GM12878 (cell line): ENCODE data around the gene NCR3LG1.

ENCODE experiments used
- ATF3 ChIP-seq: IDR thresholded peaks from 2 replicates; pipeline ENCODE4 v1.6.1; 2011; ENCODE audit warnings: low read depth, mild to moderate bottlenecking, low read length, moderate library complexity, borderline replicate concordance; ENCODE audit errors: extremely low read depth
- CTCF ChIP-seq, 3 experiments: IDR thresholded peaks in 2 of 3; conservative IDR thresholded peaks in 1 of 3; 2 replicates each; pipeline ENCODE4 v1.5.1; 2011; ENCODE audit warnings: low read depth in 3 of 3, low read length in 3 of 3, mild to moderate bottlenecking in 3 of 3, control low read depth in 2 of 3, moderate library complexity in 2 of 3, inconsistent platforms in 1 of 3, mixed read lengths in 1 of 3; ENCODE audit not compliant: control insufficient read depth in 2 of 3, insufficient read depth in 1 of 3; ENCODE audit errors: extremely low read depth in 1 of 3
- EP300 ChIP-seq, 2 experiments: fragments of 150-350 bp in 1 of 2; IDR thresholded peaks; 2 replicates each; pipeline ENCODE4 v1.6.1; 2011 to 2012; ENCODE audit warnings: low read depth in 2 of 2, low read length in 2 of 2, borderline replicate concordance in 1 of 2, improper control_type of control experiment in 1 of 2, inconsistent platforms in 1 of 2; ENCODE audit not compliant: control insufficient read depth in 1 of 2
- YY1 ChIP-seq: IDR thresholded peaks from 2 replicates; pipeline ENCODE4 v1.6.1; 2011; ENCODE audit warnings: low read depth, mild to moderate bottlenecking, low read length

- no peak for TF ChIP-seq YY1
- TF ChIP-seq EP300 (IDR thresholded peaks at IDR 0.05; ENCODE audit: borderline replicate concordance in 1 of 2, control insufficient read depth in 1 of 2, low read depth in 2 of 2, low read length in 2 of 2) = no peak
- TF ChIP-seq ATF3 = no peak
- no peak for TF ChIP-seq CTCF (IDR thresholded peaks at IDR 0.05 in 2 of 3, conservative IDR thresholded peaks at IDR 0.05 in 1 of 3; ENCODE audit: control insufficient read depth in 2 of 3, extremely low read depth in 1 of 3, insufficient read depth in 1 of 3, low read depth in 3 of 3, low read length in 3 of 3)
These were observed 17.0 kb downstream of the NCR3LG1 start for GRCh38 chr11:17368551-17368950.
